Activated B cell treated with CpG ODN at 0.5 μM for 24 hours (primary cell): ENCODE data around the gene RTL10. TPM values are rescaled to one million over a fixed set of nuclear protein-coding genes. Genes with fewer than 3 reads are reported as not detected.

ENCODE experiments used
- ATAC-seq: fragments of 200-7000 bp; cut with Tn5 transposase; one replicate; pipeline ENCODE4 v1.10.0; 2021; ENCODE audit warnings: low read depth, mild to moderate bottlenecking, moderate library complexity
- CTCF ChIA-PET: fragments of 350-600 bp; sonication (Branson Sonifier 250); formaldehyde crosslinking; loops from one replicate; lab custom pipeline; 2021; ENCODE audit warnings: antibody characterized with exemption; lab: Charles Lee
- POLR2A ChIA-PET: fragments of 350-600 bp; sonication (Branson Sonifier 250); formaldehyde crosslinking; loops from one replicate; lab custom pipeline; 2021; ENCODE audit warnings: antibody characterized with exemption; lab: Charles Lee
- DNase-seq: peaks from one replicate; pipeline ENCODE4 v3.0.0; 2022
- H3K27ac Mint-ChIP-seq: one replicate; pipeline ENCODE4 v1.8.0; 2020; ENCODE audit warnings: mixed read lengths
- H3K27me3 Mint-ChIP-seq: one replicate; pipeline ENCODE4 v1.8.0; 2021; ENCODE audit warnings: mixed read lengths
- H3K36me3 Mint-ChIP-seq: one replicate; pipeline ENCODE4 v1.8.0; 2021; ENCODE audit warnings: low read depth, mixed read lengths
- H3K4me1 Mint-ChIP-seq: one replicate; pipeline ENCODE4 v1.8.0; 2021; ENCODE audit warnings: mixed read lengths
- H3K4me3 Mint-ChIP-seq: one replicate; pipeline ENCODE4 v1.8.0; 2020; ENCODE audit warnings: mild to moderate bottlenecking, mixed read lengths
- H3K9me3 Mint-ChIP-seq: one replicate; pipeline ENCODE4 v1.8.0; 2020; ENCODE audit warnings: mixed read lengths
- CTCF ChIP-seq: fragments of 200-600 bp; IDR thresholded peaks from one replicate; pipeline ENCODE4 v1.8.0; 2022; ENCODE audit warnings: antibody characterized with exemption, mild to moderate bottlenecking
- intact Hi-C: fragments of 100-400 bp; cut with micrococcal nuclease; formaldehyde crosslinking; loops from one replicate; pipeline ENCODE4 v1.15.1; 2024
- total RNA-seq: library from RNA; stranded (reverse); gene quantifications from 2 replicates; pipeline ENCODE4 v1.2.3, GENCODE V29; 2022

The RTL10 gene
- total RNA-seq, 1 donor from 2014 or later, result 12.1 TPM

DNA sequence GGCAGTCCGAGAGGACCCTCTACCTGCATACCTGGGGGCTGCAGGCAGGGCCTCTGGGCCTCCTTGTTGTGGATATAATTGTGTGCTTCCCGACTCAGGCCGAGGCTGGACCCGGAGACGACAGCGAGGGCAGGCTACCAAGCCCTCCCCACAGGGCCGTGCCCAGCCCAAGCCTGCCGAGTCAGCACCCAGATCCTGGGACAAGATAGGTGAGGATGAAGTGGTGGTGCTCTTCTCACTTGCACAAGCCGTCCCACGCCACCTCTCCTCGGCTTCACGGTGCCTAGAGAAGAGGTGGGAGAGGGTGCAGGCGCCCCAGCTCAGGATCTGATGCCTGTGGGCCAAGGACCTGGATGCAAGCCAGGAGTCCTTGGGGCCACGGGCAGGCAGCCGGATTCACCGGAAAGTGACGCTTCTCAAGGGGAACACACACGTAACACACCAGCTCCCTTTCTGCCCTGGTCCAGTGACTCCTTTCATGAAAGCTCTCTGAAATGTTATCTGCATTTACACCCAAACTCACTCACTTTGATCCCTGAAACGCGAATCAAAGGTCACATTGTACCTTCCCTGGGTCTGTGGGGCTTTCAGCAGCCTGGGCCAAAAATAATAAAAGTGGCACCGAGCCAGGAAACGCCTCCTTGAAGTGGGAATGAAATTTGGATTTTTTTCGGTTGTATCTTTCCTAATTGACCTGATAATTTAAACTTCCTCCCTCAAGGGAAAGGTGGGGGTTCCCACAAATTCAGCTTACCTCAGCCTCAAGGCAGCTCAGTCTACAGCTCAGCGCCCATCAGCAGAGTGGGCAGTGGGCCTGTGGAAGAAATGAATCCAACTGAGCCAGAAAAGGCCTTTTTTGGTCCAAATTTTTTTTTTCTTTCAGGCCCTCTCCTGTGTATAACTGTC is 1.1 kb upstream of the RTL10 start:
- Mint-ChIP-seq H3K4me1 (peaks cover 39% of the 10 kb centered on the region), H3K36me3 (peaks cover 10% of the 10 kb centered on the region), H3K27me3 (no peaks in the 10 kb centered on the region), H3K27ac (peak overlapping the region; percentile 88), H3K4me3 (peak overlapping the region; percentile 91), H3K9me3 (no peaks in the 10 kb centered on the region)
- intact Hi-C loops, result loop anchor here (2.0 to 5.0 kb wide), 5 partner anchors 35 to 847 kb away; partner anchors contain the start of genes COMT, SLC25A1 and TXNRD2
- ATAC-seq (peak; percentile 15), DNase-seq (peak; percentile 34)
- POLR2A ChIA-PET, result interaction anchor here (1.0 to 1.6 kb wide), 3 partner anchors 11 to 82 kb away, joined by 3 to 6 read pairs (median 4); no protein-coding TSS in a partner anchor
- TF ChIP-seq CTCF, result no peak
- CTCF ChIA-PET, result interaction anchor here (1.2 to 1.7 kb wide), 4 partner anchors 11 to 125 kb away, joined by 3 to 8 read pairs (median 6); no protein-coding TSS in a partner anchor

GRCh38 chr22:19853879-19854777 is 546 bp downstream of the RTL10 start:
- Mint-ChIP-seq H3K36me3 (peaks cover 15% of the 10 kb centered on the region), H3K27ac (peak overlapping the region; percentile 59), H3K27me3 (no peaks in the 10 kb centered on the region), H3K4me1 (peaks cover 39% of the 10 kb centered on the region), H3K4me3 (peak overlapping the region; percentile 91), H3K9me3 (no peaks in the 10 kb centered on the region)
- no peak for ATAC-seq
- ChIA-PET CTCF (no interaction called here), POLR2A (no interaction called here)
- no peak for TF ChIP-seq CTCF
- no peak for DNase-seq
- intact Hi-C loops, result loop anchor here (2.0 kb wide), 2 partner anchors 37 to 87 kb away; partner anchors contain the start of genes COMT and TXNRD2

GRCh38 chr22:19853058-19853878 is 1.4 kb downstream of the RTL10 start:
- intact Hi-C loops, result no loop called here
- TF ChIP-seq CTCF, result no peak
- ATAC-seq, result no peak
- Mint-ChIP-seq H3K9me3 (no peaks in the 10 kb centered on the region), H3K27me3 (no peaks in the 10 kb centered on the region), H3K36me3 (peaks cover 15% of the 10 kb centered on the region), H3K4me1 (peaks cover 39% of the 10 kb centered on the region), H3K4me3 (peak overlapping the region; percentile 91), H3K27ac (no peak overlapping the region)
- POLR2A ChIA-PET, result no interaction called here
- DNase-seq, result no peak
- CTCF ChIA-PET, result no interaction called here

DNA sequence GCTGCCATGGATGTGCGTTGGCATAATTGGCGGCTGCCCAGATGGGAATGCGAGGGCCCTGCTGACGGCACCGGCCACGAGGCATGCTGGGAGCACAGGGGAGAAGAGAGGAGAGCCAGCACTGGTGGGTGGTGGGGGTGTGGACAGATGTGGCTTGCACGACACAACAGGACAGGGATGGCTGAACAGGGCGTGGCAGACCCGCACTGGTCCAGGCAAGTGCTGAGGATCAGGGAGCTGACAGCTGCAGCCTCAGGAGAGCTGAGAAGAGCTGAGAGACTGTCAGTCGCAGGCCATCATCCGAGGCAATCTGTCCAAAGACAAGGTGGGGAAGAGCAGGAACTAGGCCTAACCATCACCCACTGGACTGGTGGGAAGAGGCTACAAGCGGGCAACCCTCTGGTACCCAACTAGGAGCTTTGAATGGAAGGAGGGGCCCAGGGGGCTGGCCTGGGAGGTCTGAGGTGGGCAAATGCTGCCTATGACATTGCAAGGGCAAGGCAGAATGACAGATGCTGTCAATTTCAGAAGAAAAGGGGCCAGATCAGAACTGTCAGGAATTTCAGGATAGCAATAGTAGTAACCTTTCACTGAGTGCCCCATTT is 2.4 kb downstream of the RTL10 start:
- Mint-ChIP-seq H3K4me1 (peaks cover 38% of the 10 kb centered on the region), H3K27me3 (no peaks in the 10 kb centered on the region), H3K36me3 (peaks cover 20% of the 10 kb centered on the region), H3K27ac (no peak overlapping the region), H3K4me3 (peak overlapping the region; percentile 55), H3K9me3 (no peaks in the 10 kb centered on the region)
- ATAC-seq (no peak), DNase-seq (no peak)
- TF ChIP-seq CTCF, result no peak
- intact Hi-C loops, result no loop called here
- CTCF ChIA-PET, result interaction anchor here (1.2 to 1.4 kb wide), 2 partner anchors 58 to 122 kb away, joined by 3 to 5 read pairs; no protein-coding TSS in a partner anchor
- POLR2A ChIA-PET, result no interaction called here
